ENCODE data around the gene SLC12A6.

- TF ChIP-seq CTCF (CRISPR knock-in tag; IDR thresholded peaks at IDR 0.05) = no peak
- TF ChIP-seq PHF8 (CRISPR knock-in tag; IDR thresholded peaks at IDR 0.05) = no peak
- TF ChIP-seq ZNF572 (CRISPR knock-in tag; IDR thresholded peaks at IDR 0.05) = no peak
- TF ChIP-seq LBX2 (CRISPR knock-in tag; IDR thresholded peaks at IDR 0.05; ENCODE audit: borderline replicate concordance) = no peak
- no peak for TF ChIP-seq PREB (CRISPR knock-in tag; IDR thresholded peaks at IDR 0.05)
- no peak for TF ChIP-seq KDM4B (CRISPR knock-in tag; IDR thresholded peaks at IDR 0.05)
- no peak for TF ChIP-seq TCF12 (IDR thresholded peaks at IDR 0.05)
- TF ChIP-seq TCF12 (CRISPR knock-in tag; IDR thresholded peaks at IDR 0.05) = no peak
Observed at GRCh38 chr15:34336991-34337556, 507 bp downstream of the SLC12A6 start.

All from HepG2 (cell line).